Measurements from ENCODE around the gene LAMA3.
A peak's percentile ranks its signal among the peaks of the same experiment; 100 is the strongest.

The LAMA3 gene

GRCh38 chr18:23669202-23669766 lies 20.0 kb upstream of the LAMA3 start:
- DNase-seq (ENCODE audit: low spot score): no peak

GRCh38 chr18:23669804-23670405 lies 19.3 kb upstream of the LAMA3 start:
- DNase-seq (ENCODE audit: low spot score): no peak

- no peak for DNase-seq (ENCODE audit: low spot score)
Observed at GRCh38 chr18:23671564-23671963, 17.7 kb upstream of the LAMA3 start.

GRCh38 chr18:23673725-23674124 lies 15.5 kb upstream of the LAMA3 start:
- DNase-seq (ENCODE audit: low spot score): no peak

GRCh38 chr18:23675236-23675635 lies 14.0 kb upstream of the LAMA3 start:
- DNase-seq (ENCODE audit: low spot score): no peak

- no peak for DNase-seq (ENCODE audit: low spot score)
Observed at GRCh38 chr18:23675896-23676295, 13.4 kb upstream of the LAMA3 start.

GRCh38 chr18:23682045-23682444 lies 7.2 kb upstream of the LAMA3 start:
- no peak for DNase-seq (ENCODE audit: low spot score)

- DNase-seq (ENCODE audit: low spot score): no peak
Observed at GRCh38 chr18:23682472-23682871, 6.8 kb upstream of the LAMA3 start.

- DNase-seq (ENCODE audit: low spot score): no peak
Observed at GRCh38 chr18:23683155-23683554, 6.1 kb upstream of the LAMA3 start.

- DNase-seq (ENCODE audit: low spot score): no peak
Observed at GRCh38 chr18:23683671-23684070, 5.6 kb upstream of the LAMA3 start.

- DNase-seq (ENCODE audit: low spot score): no peak
Observed at GRCh38 chr18:23684515-23685197, 4.6 kb upstream of the LAMA3 start.

GRCh38 chr18:23688528-23688927 lies 725 bp upstream of the LAMA3 start:
- DNase-seq (ENCODE audit: low spot score): no peak

- no peak for DNase-seq (ENCODE audit: low spot score)
Observed at GRCh38 chr18:23689616-23690504, 607 bp downstream of the LAMA3 start.

GRCh38 chr18:23690505-23691068 lies 1.3 kb downstream of the LAMA3 start:
- no peak for DNase-seq (ENCODE audit: low spot score)

GRCh38 chr18:23693846-23694245 lies 4.6 kb downstream of the LAMA3 start:
- no peak for DNase-seq (ENCODE audit: low spot score)

- no peak for DNase-seq (ENCODE audit: low spot score)
Observed at GRCh38 chr18:23694637-23695430, 5.6 kb downstream of the LAMA3 start.

- DNase-seq (ENCODE audit: low spot score): no peak
Observed at GRCh38 chr18:23701017-23701416, 11.8 kb downstream of the LAMA3 start.

GRCh38 chr18:23701544-23702064 lies 12.4 kb downstream of the LAMA3 start:
- DNase-seq (ENCODE audit: low spot score): no peak

GRCh38 chr18:23702606-23703005 lies 13.4 kb downstream of the LAMA3 start:
- DNase-seq (ENCODE audit: low spot score): no peak

- peak; percentile 41 for DNase-seq (ENCODE audit: low spot score)
Observed at GRCh38 chr18:23703057-23703986, 14.1 kb downstream of the LAMA3 start.

Data from hepatic stellate cell (primary cell).